HG02610 (cell line): ENCODE measurements around the gene TTC7B.

ENCODE experiments used
- ATAC-seq: cut with Tn5 transposase; IDR thresholded peaks from one replicate; pipeline ENCODE4 v1.9.1; 2021; ENCODE audit warnings: mild to moderate bottlenecking, moderate library complexity; ENCODE audit not compliant: unreplicated experiment

Gene TTC7B

DNA sequence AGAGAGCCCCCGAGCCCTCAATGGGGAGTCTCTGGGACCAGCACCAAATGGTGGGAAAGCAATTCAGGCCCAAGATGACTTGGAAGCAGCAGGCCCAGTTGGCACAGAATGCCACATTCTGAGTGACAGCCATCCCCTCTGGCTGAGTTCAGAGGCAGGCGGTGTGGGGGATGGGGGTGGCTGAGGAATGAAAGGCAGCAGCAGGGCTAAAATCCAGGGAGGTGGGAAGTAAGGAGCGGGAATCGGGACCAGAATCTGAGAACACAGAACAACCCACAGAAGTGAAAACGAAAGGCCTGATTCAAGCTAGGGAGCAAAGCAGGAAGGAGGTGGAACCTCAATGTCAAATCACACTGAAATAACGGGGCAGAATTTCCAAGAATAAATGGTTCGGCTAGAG is 248.2 kb downstream of the TTC7B start:
- ATAC-seq, result no peak

GRCh38 chr14:90567191-90567590 is 249.0 kb downstream of the TTC7B start:
- no peak for ATAC-seq

DNA sequence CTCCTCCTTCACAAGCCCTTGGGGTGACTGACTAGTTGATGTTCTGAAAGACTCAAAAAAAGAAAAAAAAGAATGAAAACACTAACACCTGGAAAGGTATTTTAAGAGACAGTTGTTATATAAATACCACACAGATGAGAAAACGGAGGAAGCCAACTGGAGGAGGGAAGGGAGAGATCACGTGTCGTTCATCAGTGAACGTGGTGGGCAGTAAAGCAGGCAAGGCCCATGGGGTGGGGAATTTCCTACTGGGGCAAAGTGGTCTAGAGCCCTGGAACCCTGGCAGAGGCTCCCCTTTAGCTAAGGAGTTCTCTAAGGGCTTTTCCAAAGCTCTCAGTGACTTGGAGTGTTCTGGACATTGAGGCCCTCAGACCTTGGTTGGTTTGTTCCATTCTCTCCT is 249.7 kb downstream of the TTC7B start:
- no peak for ATAC-seq

- no peak for ATAC-seq
Measured at GRCh38 chr14:90564496-90564895, 251.7 kb downstream of the TTC7B start.

DNA sequence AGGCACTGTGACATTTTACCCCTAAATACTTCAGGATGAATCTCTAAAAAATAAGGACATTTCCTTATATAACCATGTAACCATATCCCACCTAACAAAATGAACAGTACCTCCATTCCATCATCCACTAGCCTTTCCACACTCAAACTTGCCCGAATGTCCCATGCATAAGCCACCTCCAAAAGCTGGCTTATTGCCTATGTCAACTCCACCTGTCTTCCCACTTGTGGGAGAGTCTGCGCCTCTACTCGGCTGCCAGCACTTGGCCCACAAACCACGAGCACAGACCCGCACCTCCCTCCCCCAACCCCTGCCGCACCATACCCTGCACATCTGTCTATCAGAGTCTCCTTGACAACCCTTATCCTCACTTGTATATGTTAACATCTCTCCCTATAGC is 253.6 kb downstream of the TTC7B start:
- no peak for ATAC-seq

- no peak for ATAC-seq
Measured at GRCh38 chr14:90561920-90562319, 254.3 kb downstream of the TTC7B start.

- ATAC-seq, result no peak
Measured at GRCh38 chr14:90560991-90561390, 255.2 kb downstream of the TTC7B start.

GRCh38 chr14:90560558-90560957 is 255.7 kb downstream of the TTC7B start:
- no peak for ATAC-seq

DNA sequence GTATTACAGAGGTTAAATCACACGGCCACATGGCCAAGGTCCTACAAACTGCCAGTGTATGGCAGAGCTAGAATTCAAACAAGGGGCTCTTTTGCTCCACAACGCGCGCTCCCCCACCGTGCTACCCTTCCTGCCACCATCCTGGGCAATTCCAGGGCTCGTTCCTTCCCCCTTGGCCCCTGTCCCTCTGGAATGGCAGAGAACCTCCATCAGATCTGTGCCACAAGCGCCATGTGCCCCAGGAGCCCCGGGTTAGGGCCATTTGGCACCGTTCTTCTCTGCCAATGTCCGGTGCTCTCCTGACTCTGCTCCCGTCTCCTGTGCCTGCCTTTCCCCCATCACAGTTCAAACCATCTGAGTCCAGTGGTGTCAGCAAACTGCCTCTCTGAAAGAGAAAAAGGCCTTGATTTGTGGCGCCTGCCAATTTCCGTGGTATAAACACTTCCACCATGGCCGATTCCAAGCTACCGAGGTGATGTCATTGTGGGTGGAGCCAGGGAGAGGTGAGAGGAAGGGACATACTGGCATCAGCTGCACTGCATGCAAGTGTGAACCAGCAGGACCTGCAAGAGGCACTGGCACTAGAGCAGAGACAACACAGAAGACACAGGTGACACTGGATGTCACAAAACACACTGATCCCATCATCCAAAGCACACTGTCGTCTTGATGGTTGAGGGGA is 256.3 kb downstream of the TTC7B start:
- ATAC-seq, result no peak

DNA sequence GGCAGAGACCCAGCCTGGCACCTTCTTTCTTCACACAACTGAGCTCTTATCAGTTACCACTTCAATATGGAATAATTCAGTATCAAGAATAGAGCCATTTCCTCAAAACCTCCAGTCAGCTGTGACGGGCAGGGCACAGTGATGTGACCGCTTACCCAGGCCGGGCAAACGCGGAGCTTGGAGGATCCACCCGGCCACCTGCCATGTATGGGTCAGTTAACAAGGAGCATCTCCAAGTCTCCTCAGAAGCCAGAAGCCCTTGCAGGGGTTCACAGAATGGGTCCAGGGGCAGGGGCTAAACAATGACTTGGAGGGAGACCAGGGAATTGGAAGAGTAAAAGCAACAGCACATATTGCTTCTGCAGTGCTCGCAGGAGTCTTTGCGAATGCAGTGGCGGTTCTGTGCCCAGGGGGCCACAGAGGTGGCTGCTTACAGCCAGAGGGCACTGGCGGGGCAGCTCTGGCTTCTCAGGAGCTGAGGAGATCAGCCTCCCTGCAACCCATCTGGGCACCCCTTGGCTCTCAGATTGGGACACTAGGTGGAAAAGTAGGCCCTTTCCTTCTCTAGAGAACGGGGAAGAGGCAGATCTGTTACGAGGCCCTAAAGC is 257.1 kb downstream of the TTC7B start:
- ATAC-seq, result no peak

GRCh38 chr14:90558041-90558982 is 257.9 kb downstream of the TTC7B start:
- ATAC-seq, result no peak

DNA sequence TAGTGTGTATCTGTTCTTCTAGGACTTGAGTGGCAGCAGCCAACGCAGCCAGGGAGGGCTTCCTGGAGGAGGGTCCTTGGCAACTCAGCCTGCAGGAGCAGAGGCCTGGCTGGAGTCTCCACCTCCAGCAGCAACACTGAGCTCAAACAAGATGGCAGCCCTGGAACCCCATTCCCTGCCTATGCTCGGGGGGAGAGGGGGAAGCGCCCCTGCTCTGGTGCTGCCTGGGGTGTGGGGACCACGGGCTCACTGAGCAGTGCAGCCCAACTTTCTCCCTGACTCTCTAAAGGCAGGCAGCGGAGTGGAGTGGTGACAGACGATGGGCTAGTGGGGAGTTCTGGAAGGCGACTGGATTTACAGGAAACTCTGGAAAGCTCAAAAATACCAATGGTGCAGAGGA is 258.7 kb downstream of the TTC7B start:
- ATAC-seq, result no peak

DNA sequence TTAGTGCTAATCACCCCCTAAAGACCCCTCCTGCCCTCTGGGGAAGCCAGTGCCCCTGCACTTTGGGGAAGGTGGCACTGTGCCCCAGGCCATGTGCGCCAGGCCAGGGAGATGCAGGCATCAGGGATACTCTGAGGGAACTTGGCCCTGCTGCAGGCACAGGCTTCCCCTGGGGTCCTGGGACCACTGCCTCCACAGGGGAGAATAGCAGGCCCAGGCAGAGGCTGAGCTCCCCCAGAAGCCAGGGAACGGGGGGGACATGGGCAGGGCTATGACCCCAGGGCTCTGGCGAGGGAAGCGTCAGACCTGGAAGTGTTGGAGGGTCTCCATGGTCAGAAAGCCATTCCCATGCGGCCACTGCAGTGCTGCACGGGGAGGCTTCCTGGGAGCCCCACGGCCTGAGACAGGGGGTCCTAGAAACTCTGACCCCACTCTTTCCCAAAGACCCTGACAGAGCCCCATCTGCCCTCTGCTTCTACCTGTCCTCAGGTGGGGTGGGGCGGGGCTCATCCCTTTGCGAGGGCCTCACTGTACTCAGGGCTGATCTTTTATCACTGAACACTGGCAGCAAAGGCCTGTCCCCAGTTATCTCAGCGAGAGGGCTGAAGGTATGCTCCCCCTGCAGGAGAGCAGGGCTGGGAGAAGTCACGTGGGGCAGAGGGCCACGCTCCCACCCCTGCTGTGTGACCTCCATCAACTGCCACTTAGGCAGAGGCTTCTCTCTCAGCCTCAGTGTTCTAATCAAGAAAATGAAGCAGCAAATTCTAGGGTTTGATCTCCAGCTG is 259.4 kb downstream of the TTC7B start:
- no peak for ATAC-seq

GRCh38 chr14:90556012-90556477 is 260.2 kb downstream of the TTC7B start:
- ATAC-seq, result no peak

DNA sequence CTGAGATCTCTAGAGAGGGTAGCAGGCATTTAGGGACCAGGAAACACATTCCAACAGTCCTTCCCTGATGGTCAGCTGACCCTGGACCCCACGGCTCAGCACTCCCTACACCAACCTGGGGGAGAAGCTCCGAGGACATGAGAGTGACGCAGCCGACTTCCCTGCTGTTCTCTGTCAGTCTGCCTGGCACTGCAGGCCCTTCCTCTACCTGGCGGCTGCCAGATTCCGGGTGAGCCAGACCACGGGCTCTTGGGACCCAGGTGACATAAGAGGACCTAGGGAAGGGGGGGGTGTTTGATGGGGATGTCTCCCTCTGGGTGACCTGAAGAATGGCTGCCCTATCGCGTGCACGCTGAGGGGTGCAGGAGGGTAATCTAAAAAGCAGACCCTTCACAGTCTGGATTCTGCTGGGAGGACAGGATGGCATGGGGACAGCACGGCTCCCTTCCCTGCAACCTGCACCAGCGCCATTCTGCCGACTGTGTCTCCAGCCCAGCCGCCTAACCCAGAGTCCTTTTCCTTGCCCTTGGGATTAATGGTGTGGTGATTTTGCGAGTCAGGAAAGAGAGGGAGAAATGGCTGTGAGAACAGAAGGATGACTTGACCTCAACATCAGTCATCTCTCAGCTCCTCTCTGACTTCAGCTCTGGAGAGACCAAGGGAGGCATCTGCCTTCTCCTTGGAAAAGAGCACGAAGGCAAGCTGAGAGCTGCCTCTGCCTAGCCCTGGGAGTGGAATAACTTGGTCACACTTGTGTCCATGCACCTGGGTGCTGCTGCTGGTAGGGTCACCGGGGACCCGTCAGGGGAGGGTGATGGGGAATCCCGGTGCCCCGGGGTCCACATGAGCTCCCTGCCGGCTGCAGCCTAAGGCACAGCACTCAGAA is 260.9 kb downstream of the TTC7B start:
- ATAC-seq, result no peak

DNA sequence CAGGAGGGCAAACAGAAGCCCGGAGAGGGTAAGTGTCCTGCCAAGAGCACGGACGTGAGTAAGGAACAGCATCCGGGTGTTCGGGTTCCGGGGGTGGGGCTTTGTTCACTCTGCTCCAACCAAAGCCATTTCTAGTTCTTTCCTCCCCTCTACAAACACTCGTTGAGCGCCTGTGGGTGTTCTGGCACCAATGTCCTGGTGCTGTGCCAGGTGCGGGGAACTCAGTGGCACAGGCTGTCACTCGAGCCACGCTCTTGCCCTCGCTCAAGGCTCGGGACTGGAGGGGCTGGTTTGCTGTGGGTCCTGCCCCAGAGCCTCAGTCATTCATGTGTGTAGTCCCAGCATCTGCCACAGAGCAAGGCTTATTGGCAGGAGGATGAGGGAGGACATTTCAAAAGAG is 261.9 kb downstream of the TTC7B start:
- ATAC-seq, result no peak

DNA sequence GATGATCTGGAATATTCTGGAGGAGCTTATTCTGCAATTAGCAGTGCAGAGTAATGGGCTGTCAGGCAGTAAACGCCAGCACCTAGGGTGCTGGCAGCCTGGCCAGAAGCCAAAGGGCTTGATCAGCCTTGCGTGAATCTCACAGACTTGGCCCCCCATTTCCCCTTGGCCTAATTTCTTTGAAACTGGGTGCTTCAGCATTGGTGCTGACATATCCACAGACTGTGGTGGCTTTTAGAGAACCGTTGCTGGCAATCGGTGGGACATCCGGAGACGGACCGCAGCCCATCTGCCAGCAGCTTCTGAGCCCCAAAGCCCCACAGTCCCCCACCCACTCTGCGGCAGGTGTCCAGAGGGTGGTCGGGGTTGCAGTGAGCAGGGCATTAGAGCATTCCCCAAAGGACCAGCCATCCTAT is 262.3 kb downstream of the TTC7B start:
- no peak for ATAC-seq

- no peak for ATAC-seq
Measured at GRCh38 chr14:90553298-90553920, 262.8 kb downstream of the TTC7B start.
